ENCODE measurements around the gene SNAPC2.

Gene SNAPC2

DNA sequence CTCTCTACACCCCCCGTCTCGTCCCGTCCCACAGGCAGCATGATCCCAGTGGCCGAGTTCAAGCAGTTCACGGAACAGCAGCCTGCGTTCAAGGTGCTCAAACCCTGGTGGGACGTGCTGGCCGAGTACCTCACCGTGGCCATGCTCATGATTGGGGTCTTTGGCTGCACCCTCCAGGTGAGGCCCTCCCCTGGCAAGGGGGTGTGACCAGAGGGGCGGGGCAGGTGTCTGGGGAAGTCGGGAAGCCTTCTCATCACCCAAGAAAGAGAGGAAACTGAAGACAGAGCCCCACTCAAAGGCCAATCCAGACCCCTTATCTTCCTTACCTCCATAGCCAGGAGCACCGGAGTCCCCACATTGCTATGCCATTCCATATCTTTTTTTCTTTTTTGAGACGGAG is 24.6 kb upstream of the SNAPC2 start:
- TF ChIP-seq, protein P1, sequence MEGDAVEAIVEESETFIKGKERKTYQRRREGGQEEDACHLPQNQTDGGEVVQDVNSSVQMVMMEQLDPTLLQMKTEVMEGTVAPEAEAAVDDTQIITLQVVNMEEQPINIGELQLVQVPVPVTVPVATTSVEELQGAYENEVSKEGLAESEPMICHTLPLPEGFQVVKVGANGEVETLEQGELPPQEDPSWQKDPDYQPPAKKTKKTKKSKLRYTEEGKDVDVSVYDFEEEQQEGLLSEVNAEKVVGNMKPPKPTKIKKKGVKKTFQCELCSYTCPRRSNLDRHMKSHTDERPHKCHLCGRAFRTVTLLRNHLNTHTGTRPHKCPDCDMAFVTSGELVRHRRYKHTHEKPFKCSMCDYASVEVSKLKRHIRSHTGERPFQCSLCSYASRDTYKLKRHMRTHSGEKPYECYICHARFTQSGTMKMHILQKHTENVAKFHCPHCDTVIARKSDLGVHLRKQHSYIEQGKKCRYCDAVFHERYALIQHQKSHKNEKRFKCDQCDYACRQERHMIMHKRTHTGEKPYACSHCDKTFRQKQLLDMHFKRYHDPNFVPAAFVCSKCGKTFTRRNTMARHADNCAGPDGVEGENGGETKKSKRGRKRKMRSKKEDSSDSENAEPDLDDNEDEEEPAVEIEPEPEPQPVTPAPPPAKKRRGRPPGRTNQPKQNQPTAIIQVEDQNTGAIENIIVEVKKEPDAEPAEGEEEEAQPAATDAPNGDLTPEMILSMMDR (IDR thresholded peaks at IDR 0.05; ENCODE audit: low read depth, low read length): no peak
- no peak for DNase-seq (ENCODE audit: extremely low read depth, low read depth)

DNA sequence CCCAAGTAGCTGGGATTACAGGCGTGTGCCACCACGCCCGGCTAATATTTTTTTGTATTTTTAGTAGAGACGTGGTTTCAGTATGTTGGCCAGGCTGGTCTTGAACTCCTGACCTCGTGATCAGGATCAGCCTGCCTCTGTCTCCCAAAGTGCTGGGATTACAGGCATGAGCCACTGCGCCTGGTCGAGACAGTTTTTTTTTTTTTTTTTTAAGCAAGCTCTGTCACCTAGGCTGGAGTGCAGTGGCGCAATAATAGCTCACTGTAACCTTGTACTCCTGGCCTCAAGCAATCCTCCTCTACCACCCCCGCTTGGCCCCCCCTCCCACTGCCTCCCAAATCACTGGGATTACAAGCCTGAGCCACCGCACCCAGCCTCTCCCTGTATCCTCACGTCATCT is 22.8 kb upstream of the SNAPC2 start:
- TF ChIP-seq, protein P1 (IDR thresholded peaks at IDR 0.05; ENCODE audit: low read depth, low read length): no peak
- DNase-seq (ENCODE audit: extremely low read depth, low read depth): no peak

DNA sequence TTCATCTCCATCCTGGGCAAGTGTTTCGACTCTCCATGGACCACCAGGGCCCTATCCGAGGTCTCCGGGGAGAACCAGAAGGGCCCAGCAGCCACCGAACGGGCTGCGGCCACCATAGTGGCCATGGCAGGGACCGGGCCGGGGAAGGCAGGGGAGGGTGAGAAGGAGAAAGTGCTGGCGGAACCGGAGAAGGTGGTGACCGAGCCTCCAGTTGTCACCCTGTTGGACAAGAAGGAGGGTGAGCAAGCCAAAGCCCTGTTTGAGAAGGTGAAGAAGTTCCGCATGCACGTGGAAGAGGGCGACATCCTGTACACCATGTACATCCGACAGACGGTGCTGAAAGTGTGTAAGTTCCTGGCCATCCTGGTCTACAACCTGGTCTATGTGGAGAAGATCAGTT is 21.2 kb upstream of the SNAPC2 start:
- no peak for DNase-seq (ENCODE audit: extremely low read depth, low read depth)
- TF ChIP-seq, protein P1 (IDR thresholded peaks at IDR 0.05; ENCODE audit: low read depth, low read length): no peak

DNA sequence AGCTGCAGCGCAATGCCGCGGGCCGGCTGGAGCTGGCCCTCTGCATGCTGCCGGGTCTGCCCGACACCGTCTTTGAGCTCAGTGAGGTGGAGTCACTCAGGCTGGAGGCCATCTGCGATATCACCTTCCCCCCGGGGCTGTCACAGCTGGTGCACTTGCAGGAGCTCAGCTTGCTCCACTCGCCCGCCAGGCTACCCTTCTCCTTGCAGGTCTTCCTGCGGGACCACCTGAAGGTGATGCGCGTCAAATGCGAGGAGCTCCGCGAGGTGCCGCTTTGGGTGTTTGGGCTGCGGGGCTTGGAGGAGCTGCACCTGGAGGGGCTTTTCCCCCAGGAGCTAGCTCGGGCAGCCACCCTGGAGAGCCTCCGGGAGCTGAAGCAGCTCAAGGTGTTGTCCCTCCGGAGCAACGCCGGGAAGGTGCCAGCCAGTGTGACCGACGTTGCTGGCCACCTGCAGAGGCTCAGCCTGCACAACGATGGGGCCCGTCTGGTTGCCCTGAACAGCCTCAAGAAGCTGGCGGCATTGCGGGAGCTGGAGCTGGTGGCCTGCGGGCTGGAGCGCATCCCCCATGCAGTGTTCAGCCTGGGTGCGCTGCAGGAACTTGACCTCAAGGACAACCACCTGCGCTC is 20.3 kb upstream of the SNAPC2 start:
- DNase-seq (ENCODE audit: extremely low read depth, low read depth): no peak
- TF ChIP-seq, protein P1 (IDR thresholded peaks at IDR 0.05; ENCODE audit: low read depth, low read length): no peak

DNA sequence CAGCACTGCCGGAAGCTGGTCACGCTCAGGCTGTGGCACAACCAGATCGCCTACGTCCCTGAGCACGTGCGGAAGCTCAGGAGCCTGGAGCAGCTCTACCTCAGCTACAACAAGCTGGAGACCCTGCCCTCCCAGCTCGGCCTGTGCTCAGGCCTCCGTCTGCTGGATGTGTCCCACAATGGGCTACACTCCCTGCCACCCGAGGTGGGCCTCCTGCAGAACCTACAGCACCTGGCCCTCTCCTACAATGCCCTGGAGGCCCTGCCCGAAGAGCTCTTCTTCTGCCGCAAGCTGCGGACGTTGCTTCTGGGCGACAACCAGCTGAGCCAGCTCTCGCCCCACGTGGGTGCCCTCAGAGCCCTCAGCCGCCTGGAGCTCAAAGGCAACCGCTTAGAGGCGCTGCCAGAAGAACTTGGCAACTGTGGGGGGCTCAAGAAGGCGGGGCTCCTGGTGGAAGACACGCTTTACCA is 19.7 kb upstream of the SNAPC2 start:
- no peak for DNase-seq (ENCODE audit: extremely low read depth, low read depth)
- TF ChIP-seq, protein P1 (IDR thresholded peaks at IDR 0.05; ENCODE audit: low read depth, low read length): no peak

DNA sequence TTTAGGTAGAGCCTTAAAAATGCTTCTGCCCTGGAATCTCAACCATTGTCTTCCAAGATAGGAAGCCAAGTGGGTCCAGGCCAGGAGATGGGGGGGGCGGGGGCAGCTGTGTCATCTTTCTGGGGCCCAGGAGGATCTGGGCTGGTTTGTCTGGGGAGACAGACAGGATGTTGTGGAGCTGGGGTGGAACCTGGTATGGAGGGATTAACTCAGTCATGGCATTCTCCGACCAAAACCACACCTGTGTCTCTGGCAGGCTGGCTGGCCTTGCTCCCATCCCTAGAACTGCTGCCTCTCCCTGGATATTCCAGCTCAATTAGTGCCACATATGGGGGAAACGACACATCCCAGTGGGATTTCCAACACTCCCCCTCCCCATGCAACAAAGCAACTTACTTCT is 19.2 kb upstream of the SNAPC2 start:
- TF ChIP-seq, protein P1 (IDR thresholded peaks at IDR 0.05; ENCODE audit: low read depth, low read length): no peak

DNA sequence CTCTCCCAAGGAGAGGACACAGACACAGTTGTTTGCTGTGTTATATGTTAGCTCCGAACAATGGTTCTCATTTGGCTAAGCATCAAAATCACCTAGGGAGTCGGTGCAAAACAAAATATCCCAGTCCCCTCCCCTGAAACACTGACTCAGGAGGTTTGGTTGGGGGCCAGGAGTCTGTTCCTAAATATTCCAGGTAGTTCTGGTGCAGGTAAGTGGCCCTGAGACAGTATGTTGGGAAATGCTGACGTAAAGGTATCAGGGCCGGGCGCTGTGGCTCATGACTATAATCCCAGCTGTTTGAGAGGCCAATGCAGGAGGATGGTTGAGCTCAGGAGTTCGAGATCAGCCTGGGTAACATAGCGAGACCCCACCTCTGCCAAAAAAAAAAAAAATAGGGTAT is 18.8 kb upstream of the SNAPC2 start:
- DNase-seq (ENCODE audit: extremely low read depth, low read depth): no peak
- TF ChIP-seq, protein P1 (IDR thresholded peaks at IDR 0.05; ENCODE audit: low read depth, low read length): no peak

More for the DNA sequence above, 19.2 kb upstream of the SNAPC2 start:
- no peak for DNase-seq (ENCODE audit: extremely low read depth, low read depth)

Data from AG09319 (cell line).